ENCODE data around the gene AGPAT3.

Gene AGPAT3

DNA sequence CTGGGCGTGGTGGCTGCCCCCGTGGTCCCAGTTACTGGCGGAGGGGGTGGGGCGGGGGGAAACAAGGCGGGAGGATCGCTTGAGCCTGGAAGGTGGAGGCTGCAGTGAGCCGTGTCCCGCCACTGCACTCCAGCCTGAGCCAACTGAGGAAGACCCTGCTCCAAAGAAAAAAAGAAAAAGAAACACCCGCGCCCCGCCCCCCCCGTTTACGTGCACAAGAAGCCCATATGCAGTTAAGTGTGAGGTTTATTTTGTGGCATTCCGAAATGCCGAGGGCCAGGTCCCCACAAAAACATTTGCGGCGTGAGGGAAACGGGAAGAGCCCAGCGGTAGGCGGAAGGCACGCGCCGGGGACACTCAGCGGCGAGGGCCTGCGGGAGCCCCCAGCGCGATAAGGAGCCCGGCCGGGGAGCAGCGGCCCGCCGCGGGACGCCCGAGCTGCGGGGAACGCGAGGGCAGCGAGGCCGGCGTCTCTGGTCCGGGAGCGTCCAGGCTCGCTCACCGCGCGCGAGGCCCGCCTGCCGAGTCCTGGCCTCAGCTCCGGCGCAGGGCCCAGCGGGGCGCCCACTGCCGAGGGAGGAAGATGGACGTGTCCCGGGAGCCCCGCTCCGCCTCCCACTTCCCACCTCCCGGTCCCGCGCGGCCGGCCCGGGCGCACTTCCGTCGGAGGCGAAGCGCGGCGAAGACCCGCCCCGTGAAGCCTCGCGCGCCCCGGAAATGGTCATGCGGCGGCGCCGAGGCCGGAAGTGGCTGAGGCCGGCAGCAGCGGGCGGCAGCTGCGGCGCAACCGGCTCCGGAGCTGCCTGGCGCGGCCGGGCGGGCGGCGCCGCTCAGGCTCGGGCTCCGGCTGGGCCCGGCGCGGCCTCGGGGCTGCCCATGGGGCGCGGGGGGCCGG lies 146.8 kb downstream of the AGPAT3 start, which contains the start of gene TRAPPC10:
Gene TRAPPC10 (plus strand): TSS at position 731 of the 895 bp plus-strand sequence. CDS start 185 bp downstream, outside the sequence.
- peak; percentile 38 for FAIRE-seq
- peak; percentile 87 for DNase-seq (ENCODE audit: insufficient read length, low spot score)

DNA sequence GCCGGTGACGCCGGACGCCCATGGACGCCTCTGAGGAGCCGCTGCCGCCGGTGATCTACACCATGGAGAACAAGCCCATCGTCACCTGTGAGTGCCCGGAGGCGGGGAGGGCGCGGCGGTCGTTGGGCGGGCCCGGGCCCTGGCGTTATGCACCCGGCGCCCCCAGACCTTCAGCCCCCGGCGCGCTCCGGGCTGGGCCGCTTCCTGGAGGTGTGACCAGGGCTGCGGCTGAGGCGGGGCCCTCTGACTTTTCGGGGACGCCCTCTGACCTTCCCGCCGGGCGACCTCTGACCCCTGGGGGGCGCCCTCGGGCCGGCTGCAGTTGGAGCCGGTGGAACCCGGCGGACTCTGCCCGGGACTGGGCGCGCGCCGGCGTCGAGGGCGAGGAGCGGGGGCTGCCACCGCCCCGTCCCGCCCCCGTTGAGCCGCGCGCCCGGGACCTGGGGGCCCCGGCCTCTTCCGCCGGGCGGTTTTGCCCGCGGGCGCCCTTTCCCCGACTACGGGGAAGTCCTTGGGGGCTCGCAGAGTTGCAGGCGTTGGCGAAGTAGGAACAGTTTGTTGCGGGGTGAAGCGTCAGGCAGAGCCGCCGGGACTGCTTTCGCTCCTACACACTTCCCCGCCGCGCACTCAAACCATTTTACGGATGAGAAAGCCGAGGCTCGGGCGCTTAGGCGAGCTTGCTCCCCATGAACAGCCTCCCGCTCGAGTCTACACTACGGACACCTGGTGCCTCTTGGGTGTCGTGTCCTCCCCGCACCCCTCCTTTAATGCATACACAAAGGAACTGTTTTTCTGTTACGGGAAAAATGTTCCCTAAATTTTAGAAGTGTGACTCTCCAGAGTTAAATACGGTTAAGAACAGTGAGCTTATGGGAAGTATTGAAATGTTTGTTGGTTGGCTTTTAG lies 147.7 kb downstream of the AGPAT3 start:
- DNase-seq (ENCODE audit: insufficient read length, low spot score) (peak; percentile 45), FAIRE-seq (no peak)

DNA sequence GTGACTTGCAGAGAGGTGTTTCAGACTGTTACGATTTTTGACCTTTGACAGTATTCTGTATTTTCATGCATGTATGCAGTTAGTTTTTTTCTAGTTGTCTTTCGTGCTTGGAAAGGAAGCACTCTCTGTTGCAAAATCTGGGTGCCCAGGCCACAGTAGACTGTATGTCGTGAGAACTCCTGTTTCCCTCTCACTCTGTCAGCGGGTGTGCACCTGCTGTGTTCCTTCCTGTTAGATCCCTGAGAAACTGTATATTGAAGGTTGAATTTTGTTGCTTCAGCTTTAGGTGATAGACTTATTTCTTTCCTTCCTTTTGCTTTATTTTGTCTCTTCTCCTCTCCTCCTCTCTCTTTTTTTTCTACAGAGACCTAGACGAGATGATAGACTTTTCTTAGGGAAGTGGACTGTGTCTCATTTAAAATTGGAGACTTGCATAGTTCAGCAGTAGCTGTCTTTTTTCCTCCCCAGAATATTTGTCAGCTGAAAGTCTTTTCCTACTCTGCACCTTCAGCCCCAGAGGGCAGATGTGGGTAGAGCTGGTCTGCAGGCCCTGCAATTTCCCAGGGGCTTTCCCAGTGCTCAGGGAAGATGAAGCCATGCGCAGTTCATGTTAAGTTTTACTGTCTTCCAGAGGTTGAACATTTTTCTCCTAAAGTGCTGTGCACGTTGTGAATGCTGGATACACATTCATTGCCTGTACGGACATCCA lies 148.5 kb downstream of the AGPAT3 start:
- no peak for DNase-seq (ENCODE audit: insufficient read length, low spot score)
- no peak for FAIRE-seq

DNA sequence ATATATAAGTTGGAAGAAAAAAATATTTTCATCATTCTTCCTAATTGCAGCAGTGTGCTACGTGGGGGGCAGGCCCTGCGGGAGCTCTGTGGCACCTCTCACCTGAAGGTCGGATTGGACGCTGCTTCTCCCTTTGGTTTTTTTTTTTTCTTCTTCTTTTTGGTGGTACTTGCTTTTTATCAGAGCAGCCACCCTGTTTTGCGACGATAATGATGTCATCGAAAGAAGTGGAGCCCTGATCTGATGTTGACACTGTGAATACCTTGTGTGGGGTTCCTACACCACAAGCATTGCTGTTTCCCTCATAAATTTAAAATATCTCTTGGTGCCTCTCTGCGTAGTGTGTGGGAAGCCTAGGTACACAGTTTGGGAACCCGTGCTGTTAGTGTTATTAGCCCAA lies 152.6 kb downstream of the AGPAT3 start:
- FAIRE-seq (no peak), DNase-seq (ENCODE audit: insufficient read length, low spot score) (no peak)

DNA sequence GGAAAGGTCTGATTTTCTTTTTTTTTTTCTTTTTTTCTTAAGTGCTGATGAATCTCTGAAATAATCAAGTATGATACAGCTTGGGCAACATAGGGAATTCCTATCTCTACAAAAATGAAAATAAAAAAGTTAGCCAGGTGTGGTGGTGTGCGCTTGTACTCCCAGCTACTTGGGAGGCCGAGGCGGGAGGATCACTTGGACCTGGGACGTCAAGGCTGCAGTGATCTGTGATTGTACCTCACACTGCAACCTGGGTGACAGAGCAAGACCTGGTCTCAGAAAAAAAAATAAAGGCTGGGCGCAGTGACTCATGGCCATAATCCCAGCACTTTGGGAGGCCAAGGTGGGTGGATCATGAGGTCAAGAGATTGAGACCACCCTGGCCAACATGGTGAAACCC lies 153.1 kb downstream of the AGPAT3 start:
- DNase-seq (ENCODE audit: insufficient read length, low spot score) (no peak), FAIRE-seq (no peak)

DNA sequence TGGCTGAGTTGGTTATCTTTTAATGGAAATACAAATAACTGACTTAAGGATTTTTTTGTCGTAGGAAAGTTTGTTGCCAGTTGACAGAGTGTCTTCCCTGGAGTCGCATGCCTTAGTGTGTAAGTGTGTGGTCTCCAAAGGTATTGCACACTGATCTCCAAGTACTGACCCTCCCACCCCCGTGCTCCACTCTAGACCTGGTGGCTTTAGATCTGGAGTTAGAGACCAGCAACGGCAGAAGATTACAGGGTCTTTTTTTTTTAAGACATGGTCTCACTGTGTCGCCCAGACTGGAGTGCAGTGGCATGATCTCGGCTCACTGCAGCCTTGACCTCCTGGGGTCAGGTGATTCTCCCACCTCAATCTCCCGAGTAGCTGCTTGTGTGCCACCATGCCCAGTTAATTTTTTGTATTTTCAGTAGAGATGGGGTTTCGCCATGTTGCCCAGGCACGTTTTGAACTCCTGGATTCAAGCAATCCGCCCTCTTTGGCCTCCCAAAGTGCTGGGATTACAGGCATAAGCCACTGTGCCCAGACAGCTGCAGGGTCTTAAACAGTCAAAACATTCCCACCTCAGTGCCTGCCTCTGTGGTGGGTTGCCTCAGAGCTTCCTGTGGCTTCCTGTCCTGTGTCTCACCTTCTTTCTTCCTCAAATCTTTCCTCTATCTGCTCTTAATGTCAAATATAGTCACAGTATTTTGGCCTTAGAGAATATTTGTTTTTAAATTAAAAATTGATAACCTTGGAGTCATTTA lies 154.0 kb downstream of the AGPAT3 start:
- FAIRE-seq (no peak), DNase-seq (ENCODE audit: insufficient read length, low spot score) (no peak)

DNA sequence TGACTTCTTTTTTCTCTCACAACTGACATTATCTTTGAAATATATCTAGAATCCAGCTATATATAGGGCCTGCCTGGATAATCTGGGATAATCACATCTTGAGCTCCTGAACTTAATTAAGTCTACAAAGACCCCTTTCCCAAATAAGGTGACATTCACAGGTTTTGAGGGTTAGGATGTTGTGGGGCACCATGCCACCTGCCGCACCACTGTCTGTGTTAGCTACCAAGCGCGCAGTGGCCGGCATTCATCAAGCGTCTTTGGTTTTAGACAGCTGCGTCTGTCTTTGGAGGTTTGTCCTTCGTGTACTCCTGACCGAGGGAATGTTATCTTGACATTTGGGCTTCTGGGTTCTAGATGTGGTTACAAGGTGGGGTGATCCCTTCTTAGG lies 154.5 kb downstream of the AGPAT3 start:
- no peak for DNase-seq (ENCODE audit: insufficient read length, low spot score)
- FAIRE-seq, result no peak

DNA sequence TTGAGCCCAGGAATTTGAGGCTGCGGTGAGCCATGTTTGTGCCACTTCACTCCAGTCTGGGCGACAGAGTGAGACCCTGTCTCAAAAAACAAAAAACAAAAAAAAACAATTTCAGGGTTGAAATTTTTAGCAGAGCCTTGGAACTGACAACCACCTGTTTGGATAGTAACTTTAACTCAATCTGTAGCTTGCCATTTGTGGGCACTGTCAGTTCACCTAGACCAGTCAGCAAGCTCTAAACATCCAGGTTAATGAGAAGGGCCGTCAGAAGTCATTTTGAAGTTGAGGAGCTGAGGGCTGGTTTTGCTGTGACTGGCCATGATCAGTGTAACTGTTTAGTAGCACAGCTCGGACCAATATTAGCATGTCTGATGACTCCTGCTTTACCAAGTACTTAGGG lies 155.5 kb downstream of the AGPAT3 start:
- DNase-seq (ENCODE audit: insufficient read length, low spot score) (no peak), FAIRE-seq (no peak)

DNA sequence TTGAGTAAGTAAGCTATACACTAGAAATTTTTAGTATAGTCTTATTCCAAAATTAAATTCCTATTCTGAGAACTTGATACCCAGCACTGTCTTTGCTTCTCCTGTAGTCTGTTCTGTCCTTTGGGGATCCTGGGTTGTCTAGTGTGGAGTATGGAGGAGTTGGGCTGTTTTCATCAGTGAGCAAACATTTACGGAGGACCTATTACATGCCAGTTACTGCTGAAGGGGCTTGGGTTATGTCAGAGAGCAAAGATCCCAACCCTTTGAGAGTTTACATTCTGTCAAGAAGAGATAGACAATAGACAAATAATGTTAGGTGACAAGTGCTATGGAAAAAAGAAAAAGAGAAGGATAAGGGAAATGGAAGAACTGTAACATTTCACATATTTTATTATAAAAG lies 156.0 kb downstream of the AGPAT3 start:
- DNase-seq (ENCODE audit: insufficient read length, low spot score) (no peak), FAIRE-seq (no peak)

DNA sequence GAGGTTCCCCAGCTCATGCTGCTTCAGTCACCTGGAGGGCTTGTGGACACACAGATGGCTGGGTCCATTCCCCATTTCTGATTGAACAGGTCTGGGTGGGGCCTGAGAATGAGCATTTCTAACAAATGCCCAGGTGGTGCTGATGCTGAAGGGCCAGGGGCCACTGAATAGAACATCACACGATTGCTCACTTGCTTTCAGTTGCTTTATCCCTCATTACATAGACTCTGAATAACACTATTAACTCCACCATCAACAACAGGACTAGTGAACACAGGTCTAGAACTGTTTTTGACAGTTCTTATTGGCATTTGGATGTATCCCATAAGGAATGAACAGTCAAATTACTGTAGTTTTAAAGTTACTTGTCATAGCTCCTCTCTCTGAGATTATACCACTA lies 159.2 kb downstream of the AGPAT3 start:
- no peak for DNase-seq (ENCODE audit: insufficient read length, low spot score)

DNA sequence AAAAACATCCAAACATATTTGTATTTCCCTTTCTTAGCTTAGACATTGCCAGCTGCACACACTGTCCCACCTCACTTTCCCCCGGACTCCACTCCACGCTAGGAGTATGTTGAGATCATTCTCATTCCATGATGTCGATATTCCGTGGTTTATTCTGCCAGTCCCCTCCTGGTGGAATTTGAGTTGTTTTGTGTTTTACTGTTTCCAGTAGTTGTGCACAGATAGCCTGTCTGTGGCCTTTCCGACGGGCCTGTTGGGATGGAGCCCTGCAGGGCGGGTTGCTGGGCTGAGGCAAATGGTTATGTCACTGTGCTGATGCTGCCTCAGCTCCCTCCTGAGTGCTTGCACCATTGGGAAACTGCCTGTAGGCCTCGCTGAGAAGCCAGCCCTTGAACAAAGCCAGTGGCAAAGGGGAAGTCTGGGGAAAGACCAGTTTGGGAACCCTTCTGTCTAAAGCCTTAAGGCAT lies 159.9 kb downstream of the AGPAT3 start:
- no peak for FAIRE-seq
- DNase-seq (ENCODE audit: insufficient read length, low spot score), result no peak

More for the DNA sequence above, 159.2 kb downstream of the AGPAT3 start:
- no peak for FAIRE-seq

DNA sequence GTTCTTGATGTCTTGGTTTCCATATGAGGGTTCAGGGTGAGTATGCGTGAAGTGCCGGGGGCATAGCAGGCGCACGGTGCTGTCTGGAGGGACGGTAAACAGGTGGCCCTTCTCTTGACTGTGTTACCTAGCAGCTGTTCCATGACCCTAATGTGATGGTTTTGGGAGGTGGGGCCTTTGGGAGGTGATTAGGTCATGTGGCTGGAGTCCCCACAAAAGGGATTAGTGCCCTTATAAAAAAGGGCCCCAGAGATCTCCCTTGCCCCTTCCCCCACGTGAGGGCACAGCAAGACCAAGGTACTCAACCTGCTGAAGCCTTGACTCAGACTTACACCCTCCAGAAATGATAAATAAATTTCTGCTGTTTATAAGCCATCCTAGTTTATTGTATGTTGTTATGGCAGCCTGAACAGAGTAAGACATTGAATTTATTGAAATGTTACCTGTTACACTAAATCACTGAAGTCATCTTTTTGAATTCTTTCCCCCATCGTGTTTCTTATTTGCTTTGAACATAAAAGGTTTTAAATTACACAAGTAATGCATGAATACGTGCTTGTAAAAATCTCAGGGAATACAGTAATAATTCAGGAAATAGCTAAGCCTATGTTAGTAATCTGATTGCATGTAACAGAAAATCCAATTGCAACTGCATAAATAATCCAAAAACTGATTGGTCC lies 162.7 kb downstream of the AGPAT3 start:
- no peak for FAIRE-seq
- DNase-seq (ENCODE audit: insufficient read length, low spot score), result no peak

DNA sequence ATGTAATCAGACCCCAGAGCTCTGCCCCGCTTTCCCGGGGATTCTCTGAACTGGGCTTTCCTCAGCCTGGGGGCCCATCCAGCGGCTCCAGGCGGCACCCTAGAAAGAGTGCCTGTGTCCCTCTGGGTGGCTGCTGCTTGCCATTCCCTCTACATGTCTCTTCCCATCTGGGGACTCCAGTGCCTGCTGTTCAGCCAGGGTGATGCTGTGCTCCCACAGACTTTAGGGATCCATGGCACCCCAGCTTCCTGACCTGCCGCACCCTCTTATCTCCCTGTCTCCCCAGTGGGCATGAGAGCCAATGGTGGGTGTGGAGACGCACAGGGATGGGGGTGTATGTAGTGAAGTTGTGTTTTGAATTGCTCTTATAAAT lies 163.2 kb downstream of the AGPAT3 start:
- FAIRE-seq (no peak), DNase-seq (ENCODE audit: insufficient read length, low spot score) (no peak)

DNA sequence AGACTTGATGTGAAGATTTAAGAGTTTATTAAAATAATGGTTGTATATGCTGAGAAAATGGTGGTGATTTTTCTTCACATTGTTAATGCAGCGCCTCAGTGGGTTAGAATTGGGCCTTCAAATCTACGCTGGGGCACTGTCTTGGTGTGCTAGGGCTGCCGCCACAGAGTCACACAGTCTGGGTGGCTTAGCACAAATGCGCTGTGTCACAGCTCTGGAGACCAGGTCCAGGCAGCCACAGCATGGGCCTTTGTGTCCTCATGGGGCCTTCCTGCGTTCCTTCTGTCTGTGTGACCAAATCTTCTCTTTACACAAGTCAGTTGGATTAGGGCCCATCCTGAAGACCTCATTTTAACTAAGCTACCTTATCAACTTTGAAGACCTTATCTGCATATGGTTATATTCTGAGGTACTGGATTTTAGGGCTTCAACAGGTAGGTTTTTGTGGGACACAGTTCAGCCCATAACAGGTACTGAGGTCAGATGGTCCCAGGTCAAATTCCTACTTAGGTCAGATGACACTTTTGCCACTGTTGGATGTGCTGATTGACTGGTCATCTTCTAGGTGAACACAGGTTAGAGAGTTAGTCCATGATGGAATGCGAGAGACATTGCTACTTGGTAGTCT lies 164.6 kb downstream of the AGPAT3 start:
- DNase-seq (ENCODE audit: insufficient read length, low spot score) (no peak), FAIRE-seq (no peak)

DNA sequence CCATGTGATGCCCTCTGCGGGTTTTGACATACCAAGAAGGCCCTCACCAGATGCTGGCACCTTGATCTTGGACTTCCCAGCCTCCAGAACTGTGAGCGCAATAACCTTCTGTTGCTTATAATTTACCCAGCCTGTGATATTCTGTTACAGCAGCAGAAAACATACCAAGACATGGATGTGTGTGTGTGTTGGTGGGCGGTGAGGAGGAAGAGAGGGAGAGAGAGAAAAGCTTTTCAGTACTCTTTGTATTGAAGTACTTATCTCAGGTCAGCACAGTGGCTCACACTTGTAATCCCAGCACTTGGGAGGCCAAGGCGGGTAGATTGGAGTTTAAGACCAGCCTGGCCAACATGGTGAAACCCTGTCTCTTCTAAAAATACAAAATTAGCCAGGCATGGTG lies 170.2 kb downstream of the AGPAT3 start:
- no peak for FAIRE-seq
- no peak for DNase-seq (ENCODE audit: insufficient read length, low spot score)

Data from HTR-8/SVneo (cell line).